CD4-positive, CD25-positive, alpha-beta regulatory T cell (primary cell): ENCODE data around the gene TYRO3. TPM values are rescaled to one million over a fixed set of nuclear protein-coding genes. Genes with fewer than 3 reads are reported as not detected.

Source experiments
- ATAC-seq, 2 donors: fragments of 150-1000 bp; cut with Tn5 transposase; one replicate each; pipeline ENCODE4 v1.10.0; 2021; ENCODE audit warnings: low read depth in 2 of 2, moderate number of reproducible peaks in 2 of 2, moderate library complexity in 1 of 2
- DNase-seq, 3 donors: peaks; one replicate each; pipeline versions ENCODE4 v3.0.0 to v3.0.0-alpha.2; 2012 to 2022; ENCODE audit warnings: mixed read lengths in 1 of 3
- H3K27ac ChIP-seq: one replicate; pipeline ENCODE4 v1.7.0; 2013; ENCODE audit warnings: mild to moderate bottlenecking, low read length; ENCODE audit not compliant: insufficient read depth, poor library complexity, severe bottlenecking
- H3K27me3 ChIP-seq: one replicate; pipeline ENCODE4 v1.7.0; 2013; ENCODE audit warnings: low read length; ENCODE audit not compliant: control insufficient read depth, insufficient read depth
- H3K36me3 ChIP-seq: one replicate; pipeline ENCODE4 v1.7.0; 2013; ENCODE audit warnings: mild to moderate bottlenecking, low read length, moderate library complexity; ENCODE audit not compliant: control insufficient read depth, insufficient read depth
- H3K4me1 ChIP-seq: 2 replicates; pipeline ENCODE4 v1.7.0; 2013; ENCODE audit warnings: mild to moderate bottlenecking, low read length; ENCODE audit not compliant: insufficient read depth, control insufficient read depth, poor library complexity, severe bottlenecking
- H3K4me3 ChIP-seq: one replicate; pipeline ENCODE4 v1.7.0; 2013; ENCODE audit warnings: low read depth, mild to moderate bottlenecking, low read length, moderate library complexity
- H3K9me3 ChIP-seq, 2 experiments: 1 replicate in 1 of 2; 2 replicates in 1 of 2; pipeline ENCODE4 v1.7.0; 2013; ENCODE audit warnings: low read length in 2 of 2, mild to moderate bottlenecking in 1 of 2, moderate library complexity in 1 of 2; ENCODE audit not compliant: control insufficient read depth in 2 of 2
- H3K27ac Mint-ChIP-seq, 3 donors: one replicate each; pipeline ENCODE4 v1.8.0; 2020 to 2022; ENCODE audit warnings: mild to moderate bottlenecking in 3 of 3, mixed read lengths in 3 of 3, moderate library complexity in 2 of 3
- H3K27me3 Mint-ChIP-seq: one replicate; pipeline ENCODE4 v1.8.0; 2022; ENCODE audit warnings: mild to moderate bottlenecking, mixed read lengths
- H3K36me3 Mint-ChIP-seq: one replicate; pipeline ENCODE4 v1.8.0; 2020; ENCODE audit warnings: mixed read lengths
- H3K4me1 Mint-ChIP-seq, 4 donors: one replicate each; pipeline ENCODE4 v1.8.0; 2020 to 2022; ENCODE audit warnings: mixed read lengths in 4 of 4, mild to moderate bottlenecking in 1 of 4
- H3K4me3 Mint-ChIP-seq, 4 donors: one replicate each; pipeline ENCODE4 v1.8.0; 2020 to 2022; ENCODE audit warnings: mild to moderate bottlenecking in 4 of 4, mixed read lengths in 4 of 4, moderate library complexity in 3 of 4
- H3K9me3 Mint-ChIP-seq, 7 donors: one replicate each; pipeline ENCODE4 v1.8.0; 2020 to 2022; ENCODE audit warnings: mixed read lengths in 7 of 7, mild to moderate bottlenecking in 3 of 7, moderate library complexity in 2 of 7
- polyA plus RNA-seq, 4 donors: library from polyadenylated mRNA; unstranded; fragments of 300-500 nt; fragmentation: Illumina TruSeq; gene quantifications; one replicate each; pipeline ENCODE4 v1.2.3, GENCODE V29; 2021
- total RNA-seq: library from RNA; stranded (reverse); gene quantifications from one replicate; pipeline ENCODE4 v1.2.3, GENCODE V29; 2022

The TYRO3 gene
- total and polyA plus RNA-seq, 5 donors from 2014 or later: 0.16 to 0.82 TPM; not detected in 3

DNA sequence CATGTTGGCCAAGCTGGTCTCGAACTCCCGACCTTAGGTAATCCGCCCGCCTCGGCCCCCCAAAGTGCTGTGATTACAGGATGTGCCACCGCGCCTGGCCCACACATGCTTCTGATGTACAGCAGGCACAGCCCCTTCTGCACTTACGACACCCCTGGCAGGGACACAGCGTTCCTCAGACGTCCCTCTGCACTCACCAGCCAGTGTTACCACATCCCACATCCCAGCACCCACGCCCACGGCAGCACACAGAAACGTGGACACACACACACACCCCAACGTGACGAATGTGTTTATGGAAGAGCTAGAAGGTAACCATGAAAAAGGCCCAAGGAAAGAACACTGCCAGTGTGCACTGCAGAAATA lies 14.4 kb upstream of the TYRO3 start:
- peak overlapping the region; percentile 63 to 98 (median 96) for H3K27ac Mint-ChIP-seq
- peak overlapping the region; percentile 72 for H3K27ac ChIP-seq
- no peak overlapping the region for H3K4me3 ChIP-seq
- peaks cover 5% of the 10 kb centered on the region for H3K36me3 Mint-ChIP-seq
- no peaks in the 10 kb centered on the region for H3K27me3 ChIP-seq
- DNase-seq (no peak), ATAC-seq (no peak)
- H3K4me1 ChIP-seq: peaks cover 13% of the 10 kb centered on the region
- peaks cover 7 to 15% (median 11%) of the 10 kb centered on the region in 4 donors for H3K4me1 Mint-ChIP-seq
- no peaks in the 10 kb centered on the region for H3K36me3 ChIP-seq
- H3K9me3 ChIP-seq: no peaks in the 10 kb centered on the region
- peaks cover 12% of the 10 kb centered on the region for H3K27me3 Mint-ChIP-seq
- peak overlapping the region; percentile 95 to 99 (median 96) for H3K4me3 Mint-ChIP-seq
- no peaks in the 10 kb centered on the region for H3K9me3 Mint-ChIP-seq

DNA sequence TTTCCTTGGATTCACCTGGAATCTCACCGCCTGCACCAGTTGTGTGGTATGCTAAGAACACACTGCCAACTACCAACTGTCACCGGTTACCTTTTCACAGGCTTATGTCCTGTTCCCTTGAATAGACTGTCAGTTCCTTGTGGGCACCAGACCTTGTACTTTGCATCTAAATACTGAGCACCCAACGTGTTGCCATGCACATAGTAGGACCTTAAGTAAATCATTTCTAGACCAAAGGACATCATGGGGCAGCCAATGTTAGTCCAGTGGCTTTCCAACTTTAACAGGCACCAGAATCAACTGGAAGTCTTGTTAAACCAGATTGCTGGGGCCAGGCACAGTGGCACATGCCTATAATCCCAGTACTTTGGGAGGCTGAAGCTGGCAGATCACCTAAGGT lies 13.8 kb upstream of the TYRO3 start:
- peaks cover 13% of the 10 kb centered on the region for H3K4me1 ChIP-seq
- ATAC-seq: no peak
- H3K27ac Mint-ChIP-seq: peak overlapping the region; percentile 60 to 96 (median 74)

DNA sequence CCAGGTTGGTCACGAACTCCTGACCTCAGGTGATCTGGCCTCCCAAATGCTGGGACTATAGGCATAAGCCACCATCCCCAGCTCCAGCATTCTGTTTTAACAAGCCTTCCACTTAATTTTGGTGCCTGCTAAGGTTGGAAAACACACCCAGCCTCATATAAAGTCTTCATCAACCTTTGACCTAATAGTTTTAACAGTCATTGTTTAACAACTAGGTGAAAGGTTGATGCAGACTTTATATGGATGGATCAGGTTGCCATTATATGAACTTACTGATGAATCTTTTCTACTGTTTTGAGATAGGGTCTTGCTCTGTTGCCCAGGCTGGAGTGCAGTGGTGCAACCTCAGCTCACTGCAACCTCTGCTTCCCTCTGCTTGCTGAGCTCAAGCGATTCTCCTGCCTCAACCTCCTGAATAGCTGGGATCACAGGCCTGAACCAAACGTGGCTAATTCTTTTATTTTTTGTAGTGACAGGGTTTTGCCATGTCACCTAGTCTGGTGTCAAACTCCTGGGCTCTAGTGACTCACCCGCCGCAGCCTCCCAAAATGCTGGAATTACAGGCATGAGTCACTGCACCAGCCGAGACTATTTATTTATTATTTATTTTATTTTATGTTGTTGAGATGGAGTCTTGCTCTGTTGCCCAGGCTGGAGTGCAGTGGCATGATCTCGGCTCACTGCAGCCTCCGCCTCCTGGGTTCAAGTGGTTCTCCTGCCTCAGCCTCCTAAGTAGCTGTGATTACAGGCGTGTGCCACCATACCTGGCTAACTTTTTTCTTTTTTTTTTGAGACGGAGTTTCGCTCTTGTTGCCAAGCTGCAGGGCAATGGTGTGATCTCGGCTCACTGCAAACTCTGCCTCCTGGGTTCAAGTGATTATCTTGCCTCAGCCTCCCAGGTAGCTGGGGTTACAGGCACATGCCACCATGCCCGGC lies 11.9 kb upstream of the TYRO3 start:
- Histone ChIP-seq H3K27me3 (no peaks in the 10 kb centered on the region), H3K9me3 (no peaks in the 10 kb centered on the region), H3K36me3 (no peaks in the 10 kb centered on the region), H3K4me3 (no peak overlapping the region), H3K4me1 (peaks cover 13% of the 10 kb centered on the region), H3K27ac (no peak overlapping the region)
- Mint-ChIP-seq H3K4me3 (peak overlapping the region in 2 of 4 donors; percentile 72 to 80), H3K9me3 (no peaks in the 10 kb centered on the region), H3K36me3 (no peaks in the 10 kb centered on the region), H3K27ac (peak overlapping the region in 1 of 3 donors; percentile 18), H3K4me1 (peaks cover 7 to 15% (median 11%) of the 10 kb centered on the region in 4 donors), H3K27me3 (peaks cover 12% of the 10 kb centered on the region)
- no peak for ATAC-seq
- DNase-seq: no peak

More for the DNA sequence above, 13.8 kb upstream of the TYRO3 start:
- H3K36me3 Mint-ChIP-seq: peaks cover 5% of the 10 kb centered on the region
- peaks cover 12% of the 10 kb centered on the region for H3K27me3 Mint-ChIP-seq
- Histone ChIP-seq H3K36me3 (no peaks in the 10 kb centered on the region), H3K27me3 (no peaks in the 10 kb centered on the region), H3K27ac (no peak overlapping the region), H3K9me3 (no peaks in the 10 kb centered on the region), H3K4me3 (no peak overlapping the region)
- H3K4me3 Mint-ChIP-seq: peak overlapping the region; percentile 95 to 99 (median 96)
- no peak for DNase-seq
- H3K9me3 Mint-ChIP-seq: no peaks in the 10 kb centered on the region
- H3K4me1 Mint-ChIP-seq: peaks cover 7 to 15% (median 11%) of the 10 kb centered on the region in 4 donors

GRCh38 chr15:41550066-41550775 lies 8.8 kb upstream of the TYRO3 start:
- DNase-seq (no peak), ATAC-seq (no peak)
- H3K4me1 Mint-ChIP-seq: peaks cover 0 to 5% (median 0%) of the 10 kb centered on the region in 4 donors
- no peaks in the 10 kb centered on the region for H3K36me3 ChIP-seq
- H3K4me3 ChIP-seq: no peak overlapping the region
- no peaks in the 10 kb centered on the region for H3K36me3 Mint-ChIP-seq
- H3K9me3 Mint-ChIP-seq: no peaks in the 10 kb centered on the region
- peaks cover 4% of the 10 kb centered on the region for H3K27me3 Mint-ChIP-seq
- no peaks in the 10 kb centered on the region for H3K4me1 ChIP-seq
- no peak overlapping the region for H3K27ac Mint-ChIP-seq
- no peak overlapping the region for H3K4me3 Mint-ChIP-seq
- H3K9me3 ChIP-seq: no peaks in the 10 kb centered on the region
- no peak overlapping the region for H3K27ac ChIP-seq
- H3K27me3 ChIP-seq: no peaks in the 10 kb centered on the region

- no peaks in the 10 kb centered on the region for H3K9me3 ChIP-seq
- no peak overlapping the region for H3K4me3 ChIP-seq
- DNase-seq (no peak), ATAC-seq (no peak)
- Mint-ChIP-seq H3K4me3 (no peak overlapping the region), H3K27me3 (peaks cover 18% of the 10 kb centered on the region), H3K4me1 (peaks cover 0 to 17% (median 9%) of the 10 kb centered on the region in 4 donors), H3K27ac (no peak overlapping the region), H3K9me3 (no peaks in the 10 kb centered on the region), H3K36me3 (no peaks in the 10 kb centered on the region)
- H3K27ac ChIP-seq: no peak overlapping the region
- H3K27me3 ChIP-seq: no peaks in the 10 kb centered on the region
- H3K36me3 ChIP-seq: no peaks in the 10 kb centered on the region
- H3K4me1 ChIP-seq: peaks cover 16% of the 10 kb centered on the region
Observed at GRCh38 chr15:41553731-41554130, 5.3 kb upstream of the TYRO3 start.

- H3K4me1 ChIP-seq: peaks cover 20% of the 10 kb centered on the region
- no peaks in the 10 kb centered on the region for H3K36me3 Mint-ChIP-seq
- DNase-seq (peak in 1 of 3 donors; percentile 22), ATAC-seq (no peak)
- H3K4me3 Mint-ChIP-seq: no peak overlapping the region
- no peaks in the 10 kb centered on the region for H3K9me3 Mint-ChIP-seq
- peaks cover 18% of the 10 kb centered on the region for H3K27me3 Mint-ChIP-seq
- H3K4me1 Mint-ChIP-seq: peaks cover 0 to 17% (median 9%) of the 10 kb centered on the region in 4 donors
- H3K27me3 ChIP-seq: no peaks in the 10 kb centered on the region
- no peak overlapping the region for H3K27ac Mint-ChIP-seq
- H3K27ac ChIP-seq: no peak overlapping the region
- H3K9me3 ChIP-seq: no peaks in the 10 kb centered on the region
- no peak overlapping the region for H3K4me3 ChIP-seq
- H3K36me3 ChIP-seq: no peaks in the 10 kb centered on the region
Observed at GRCh38 chr15:41554343-41554742, 4.7 kb upstream of the TYRO3 start.

GRCh38 chr15:41554915-41555314 lies 4.1 kb upstream of the TYRO3 start:
- H3K36me3 ChIP-seq: no peaks in the 10 kb centered on the region
- Mint-ChIP-seq H3K36me3 (no peaks in the 10 kb centered on the region), H3K4me1 (peaks cover 0 to 22% (median 10%) of the 10 kb centered on the region in 4 donors), H3K27ac (peak overlapping the region in 1 of 3 donors; percentile 65), H3K27me3 (peaks cover 19% of the 10 kb centered on the region), H3K9me3 (no peaks in the 10 kb centered on the region), H3K4me3 (peak overlapping the region in 1 of 4 donors; percentile 65)
- ATAC-seq (no peak), DNase-seq (no peak)
- H3K27ac ChIP-seq: no peak overlapping the region
- H3K4me1 ChIP-seq: peaks cover 25% of the 10 kb centered on the region
- H3K4me3 ChIP-seq: no peak overlapping the region
- no peaks in the 10 kb centered on the region for H3K9me3 ChIP-seq
- H3K27me3 ChIP-seq: peaks cover 2% of the 10 kb centered on the region
